Epithelial cell of prostate (primary cell): Measurements from ENCODE around the gene GTF2A2.
"Not testable (repeated sequence)": the region's sequence is repeated elsewhere in the genome, so short reads cannot be mapped to it uniquely, and the experiment has no call there.

Experiments used
- DNase-seq: peaks from one replicate; pipeline ENCODE4 v3.0.0-alpha.2; 2011; ENCODE audit warnings: low read depth, low spot score
- H3K27ac ChIP-seq: fragments of 450-650 bp; 2 replicates; pipeline ENCODE4 v1.5.1; 2017; ENCODE audit warnings: mild to moderate bottlenecking

The GTF2A2 gene, protein sequence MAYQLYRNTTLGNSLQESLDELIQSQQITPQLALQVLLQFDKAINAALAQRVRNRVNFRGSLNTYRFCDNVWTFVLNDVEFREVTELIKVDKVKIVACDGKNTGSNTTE

GRCh38 chr15:59656897-59657634, at the start of gene GTF2A2:
TSS of gene GTF2A2 (minus strand) at chr15:59657515. CDS start at chr15:59652277, 5,238 bp downstream.
- peak; percentile 70 for DNase-seq
- peak within 1 kb of the TSS; percentile 53 for H3K27ac ChIP-seq

- DNase-seq, result no peak
- no peak overlapping the region for H3K27ac ChIP-seq
Observed at GRCh38 chr15:59703979-59704796, 46.9 kb upstream of the GTF2A2 start.

DNA sequence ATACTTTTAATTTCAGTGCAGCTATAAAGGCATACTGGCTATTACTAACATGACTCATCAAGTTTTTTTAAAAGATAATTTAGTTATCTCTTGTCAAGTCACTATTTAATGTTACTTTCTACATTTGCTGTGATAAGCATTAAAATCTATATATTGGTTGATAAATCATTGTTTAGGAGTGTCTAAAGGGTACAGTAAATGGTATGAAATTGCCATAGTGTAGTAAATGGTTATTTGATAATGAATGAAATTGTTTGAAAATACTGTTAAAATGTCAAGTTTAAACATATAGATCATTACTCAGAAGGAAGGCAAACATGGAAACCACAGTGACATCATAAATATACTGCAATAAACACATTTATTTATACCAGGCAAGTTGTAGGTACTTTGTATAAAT, 45.0 kb upstream of the GTF2A2 start:
- DNase-seq, result no peak
- no peak overlapping the region for H3K27ac ChIP-seq

DNA sequence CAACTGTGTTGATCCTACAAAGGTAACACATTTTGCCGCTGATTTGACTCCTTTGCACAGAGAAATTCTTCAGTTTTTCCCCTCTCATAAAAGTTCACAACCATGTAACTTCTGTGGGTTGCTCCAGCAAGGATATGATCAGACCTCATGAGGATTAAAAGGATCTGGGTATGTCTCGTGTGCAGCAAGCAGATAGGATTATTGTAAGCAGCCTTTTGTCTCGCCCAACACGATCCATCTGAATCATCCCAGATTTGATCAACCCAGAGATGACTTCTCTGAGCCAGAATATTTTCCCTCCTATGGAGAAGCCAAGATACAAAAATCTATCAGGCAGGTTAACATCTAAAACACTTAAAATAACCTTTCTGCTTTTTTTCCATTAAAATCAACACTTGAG, 44.6 kb upstream of the GTF2A2 start:
- H3K27ac ChIP-seq, result no peak overlapping the region
- DNase-seq, result no peak

- H3K27ac ChIP-seq, result peak overlapping the region; percentile 14
- DNase-seq, result no peak
Observed at GRCh38 chr15:59699810-59700431, 42.6 kb upstream of the GTF2A2 start.

DNA sequence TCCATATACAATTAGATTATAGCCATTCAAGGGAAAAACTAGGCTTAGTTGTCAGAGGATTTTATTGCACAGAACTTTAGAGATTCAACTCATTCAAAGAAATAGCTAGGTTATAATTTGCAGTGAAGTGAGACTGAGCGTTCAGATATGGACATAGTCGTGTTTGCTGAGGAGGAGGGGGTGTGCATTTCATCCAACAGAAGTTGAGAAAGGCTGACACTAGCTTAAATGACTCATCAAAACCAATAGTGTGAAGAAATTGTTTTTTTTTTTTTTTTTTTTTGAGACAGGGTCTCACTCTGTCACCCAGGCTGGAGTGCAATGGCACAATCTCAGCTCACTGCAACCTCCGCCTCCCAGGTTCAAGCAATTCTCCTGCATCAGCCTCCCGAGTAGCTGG, 40.8 kb upstream of the GTF2A2 start:
- not testable (repeated sequence) for H3K27ac ChIP-seq, DNase-seq

- H3K27ac ChIP-seq, result no peak overlapping the region
- DNase-seq, result no peak
Observed at GRCh38 chr15:59696332-59696731, 39.0 kb upstream of the GTF2A2 start.

DNA sequence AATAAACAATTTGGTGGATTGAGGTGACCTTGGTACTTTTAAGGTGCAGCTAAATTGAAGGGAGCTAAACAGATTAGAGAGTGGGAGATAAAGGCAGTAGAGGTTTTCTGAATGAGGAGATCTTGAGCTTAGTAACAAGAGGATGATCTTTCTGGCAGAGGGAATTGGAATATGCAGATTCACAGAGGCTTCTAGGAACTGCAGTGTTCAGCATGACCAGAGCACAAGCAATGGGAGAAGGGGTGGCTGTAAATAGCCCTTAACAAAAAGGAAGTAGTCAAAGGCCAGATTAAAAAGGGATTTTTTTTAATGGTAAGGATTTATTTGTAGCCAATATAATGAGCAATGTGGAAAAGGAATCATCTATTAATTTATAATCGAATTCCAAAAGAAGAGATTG, 37.5 kb upstream of the GTF2A2 start:
- H3K27ac ChIP-seq, result no peak overlapping the region

DNA sequence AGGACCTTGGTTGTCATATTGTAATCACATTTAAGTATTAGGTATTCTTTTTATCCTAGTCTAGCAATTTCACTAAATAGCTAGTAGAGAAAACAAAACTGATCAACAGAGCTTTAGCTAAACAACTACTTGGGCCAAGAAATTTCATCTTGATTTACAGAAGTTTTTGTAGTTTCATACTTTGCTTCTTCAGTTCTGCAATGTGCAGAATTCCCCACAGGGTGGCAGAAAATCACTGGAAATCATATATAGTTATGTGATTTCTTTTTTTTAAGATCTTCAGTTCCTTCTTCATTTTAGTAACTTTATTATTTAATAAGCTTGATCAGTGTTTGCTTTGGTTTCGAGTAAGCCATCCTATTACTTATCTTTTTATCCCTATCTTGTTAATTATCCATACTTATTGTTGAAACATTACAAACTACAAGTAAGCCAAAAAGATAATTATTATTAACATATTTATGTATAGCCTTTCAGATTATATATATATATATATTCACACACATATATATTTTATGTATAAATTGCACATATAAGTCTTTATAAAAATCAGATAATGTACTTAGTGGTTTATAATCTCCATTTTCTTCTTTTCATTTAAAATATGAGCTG, 34.0 kb upstream of the GTF2A2 start:
- no peak for DNase-seq

More for the DNA sequence above, 37.5 kb upstream of the GTF2A2 start:
- DNase-seq, result no peak

DNA sequence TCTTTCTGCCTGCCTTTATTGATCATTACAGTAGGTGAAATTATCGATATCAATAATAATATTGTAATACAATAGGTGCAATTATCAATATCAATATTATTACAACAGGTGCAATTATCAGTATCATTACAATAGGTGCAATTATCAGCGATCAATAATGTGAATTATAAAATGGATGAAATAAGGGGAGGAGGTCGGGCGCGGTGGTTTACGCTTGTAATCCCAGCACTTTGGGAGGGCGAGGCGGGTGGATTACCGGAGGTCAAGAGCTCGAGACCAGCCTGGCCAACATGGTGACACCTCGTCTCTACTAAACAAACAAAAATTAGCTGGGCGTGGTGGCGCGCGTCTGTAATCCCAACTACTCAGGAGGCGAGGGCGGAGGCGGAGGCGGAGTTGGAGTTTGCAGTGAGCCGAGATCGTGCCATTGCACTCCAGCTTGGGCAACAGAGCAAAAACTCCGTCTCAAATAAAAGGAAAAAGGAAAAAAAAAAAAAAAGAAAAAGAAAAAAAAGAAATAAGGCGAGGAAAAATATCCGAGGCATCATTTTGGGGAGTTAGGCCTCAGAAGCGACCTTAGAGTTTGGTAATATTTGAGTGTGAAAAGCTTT, 32.4 kb upstream of the GTF2A2 start:
- peak overlapping the region; percentile 98 for H3K27ac ChIP-seq
- no peak for DNase-seq

More for the DNA sequence above, 34.0 kb upstream of the GTF2A2 start:
- no peak overlapping the region for H3K27ac ChIP-seq

DNA sequence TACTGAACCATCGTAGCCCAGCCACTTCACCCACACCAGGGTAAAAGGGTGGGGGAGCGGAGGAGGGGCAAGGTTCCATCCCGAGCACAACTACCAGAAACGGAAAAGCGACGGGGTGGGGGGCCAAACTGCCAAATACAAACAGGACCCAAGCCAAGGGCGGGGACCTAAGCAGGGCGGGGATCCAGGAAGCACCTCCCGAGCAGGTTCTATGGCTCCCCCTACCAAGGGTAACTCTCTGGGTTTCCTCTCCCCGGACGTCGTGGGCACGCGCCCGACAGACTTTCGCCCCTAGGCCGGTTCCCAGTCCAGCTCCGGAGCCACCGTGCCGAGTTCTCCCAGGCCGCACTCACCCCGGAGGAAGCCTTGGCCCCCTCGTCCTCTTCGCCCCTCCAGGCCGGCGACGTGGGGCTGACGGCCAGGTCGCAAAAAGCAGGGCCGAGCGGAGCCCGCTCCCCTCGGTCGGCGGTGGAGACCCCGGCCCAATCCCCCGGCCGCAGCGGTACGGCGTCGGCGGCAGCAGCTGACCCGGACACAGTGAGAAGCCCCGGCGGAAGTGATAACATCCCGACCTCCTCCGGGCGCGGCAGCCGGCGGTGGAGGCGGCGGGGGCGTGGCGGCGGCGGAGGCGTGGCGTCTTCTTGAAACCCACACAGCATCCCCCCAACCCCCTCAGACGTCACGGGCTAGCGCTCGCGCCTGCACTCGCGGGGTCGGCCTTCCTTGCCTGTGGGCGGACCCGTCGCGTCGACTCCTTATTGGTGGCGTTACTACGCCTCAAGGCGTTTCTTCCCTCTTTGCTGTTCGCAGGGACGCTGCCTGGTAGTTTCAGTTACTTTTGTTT, 31.7 kb upstream of the GTF2A2 start, which contains the start of gene BNIP2:
BNIP2 (minus strand) TSS at position 539 of the 844 bp plus-strand sequence. CDS start 6,863 bp downstream, outside the sequence.
- peak; percentile 91 for DNase-seq
- H3K27ac ChIP-seq, result peak within 1 kb of the TSS; percentile 98

GRCh38 chr15:59688423-59688781, 31.1 kb upstream of the GTF2A2 start:
- no peak for DNase-seq
- H3K27ac ChIP-seq, result peak overlapping the region; percentile 98

DNA sequence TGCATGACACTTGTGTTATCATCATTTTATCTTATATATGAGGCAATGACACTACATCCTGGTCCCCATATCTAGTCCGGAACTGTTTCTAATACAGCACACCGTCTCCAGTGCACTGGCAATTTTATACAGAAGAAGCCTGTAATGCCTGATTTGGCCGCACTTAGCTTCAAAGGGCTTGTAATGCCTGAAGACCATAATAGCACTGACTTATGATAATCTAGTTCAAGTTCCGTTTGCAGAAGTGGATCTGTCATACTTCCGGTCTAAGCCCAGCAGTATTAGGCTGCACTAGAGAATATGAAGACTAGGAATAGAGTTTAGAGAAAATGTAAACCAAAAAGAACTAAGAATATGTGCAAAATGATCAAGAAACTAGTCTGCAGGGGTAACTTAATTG, 30.5 kb upstream of the GTF2A2 start:
- no peak for DNase-seq
- peak overlapping the region; percentile 98 for H3K27ac ChIP-seq

DNA sequence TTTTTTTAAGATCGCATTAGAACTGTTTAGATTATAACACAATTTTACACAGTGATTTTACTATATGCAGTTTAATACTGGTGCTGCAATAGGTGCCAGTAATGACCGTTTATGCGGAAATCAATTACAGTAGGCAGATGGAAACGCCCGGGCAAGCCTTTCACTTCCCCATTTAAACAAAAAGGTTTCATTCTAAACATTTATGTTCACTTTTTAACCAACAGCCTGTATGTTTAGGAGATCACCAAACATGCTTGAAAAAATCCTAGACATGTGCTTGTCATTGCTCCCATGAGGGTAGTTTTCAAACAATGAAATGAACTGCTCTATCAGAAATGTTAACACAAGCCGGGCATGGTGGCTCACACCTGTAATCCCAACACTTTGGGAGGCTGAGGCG, 29.1 kb upstream of the GTF2A2 start:
- no peak for DNase-seq
- peak overlapping the region; percentile 20 for H3K27ac ChIP-seq

DNA sequence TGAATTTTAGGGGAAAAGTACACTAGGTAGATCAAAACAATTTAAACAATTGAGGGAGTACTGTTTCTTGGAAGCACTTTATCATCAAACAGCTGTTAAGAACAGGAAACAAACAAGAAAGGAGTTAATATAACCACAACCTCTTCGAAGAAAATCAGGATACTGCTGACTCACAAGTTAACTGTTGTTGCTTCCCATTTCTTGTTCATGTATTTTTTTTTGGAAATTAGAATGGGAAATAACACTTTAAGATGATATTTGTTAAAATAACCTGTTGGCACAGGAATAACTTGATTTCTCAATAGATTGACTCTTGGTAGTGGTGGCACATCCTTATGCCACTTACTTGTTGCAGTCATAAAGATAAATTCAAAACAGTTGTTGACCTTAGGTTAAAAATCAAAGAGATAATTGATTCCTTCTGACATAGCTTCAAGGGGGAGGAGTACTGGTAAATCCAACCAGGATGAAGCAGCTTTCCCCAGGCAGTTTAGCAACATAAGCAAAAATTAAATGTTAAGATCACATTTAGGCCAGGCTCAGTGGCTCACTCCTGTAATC, 28.5 kb upstream of the GTF2A2 start:
- no peak for DNase-seq
- H3K27ac ChIP-seq, result peak overlapping the region; percentile 20

- no peak for DNase-seq
- H3K27ac ChIP-seq, result no peak overlapping the region
Observed at GRCh38 chr15:59680870-59681269, 23.6 kb upstream of the GTF2A2 start.

GRCh38 chr15:59680346-59680745, 23.0 kb upstream of the GTF2A2 start:
- DNase-seq, result no peak
- H3K27ac ChIP-seq, result no peak overlapping the region

- no peak for DNase-seq
- no peak overlapping the region for H3K27ac ChIP-seq
Observed at GRCh38 chr15:59678620-59679019, 21.3 kb upstream of the GTF2A2 start.

- no peak overlapping the region for H3K27ac ChIP-seq
- DNase-seq, result no peak
Observed at GRCh38 chr15:59678172-59678571, 20.9 kb upstream of the GTF2A2 start.
